ENCODE measurements around the gene HLA-DPB1. TPM values are rescaled to one million over a fixed set of nuclear protein-coding genes. Genes with fewer than 3 reads are reported as not detected.

Gene HLA-DPB1
- total and polyA plus RNA-seq, 2 donors (not counting 1 experiment from before 2014, with no cell fraction given), result 1.3 to 11.5 TPM

DNA sequence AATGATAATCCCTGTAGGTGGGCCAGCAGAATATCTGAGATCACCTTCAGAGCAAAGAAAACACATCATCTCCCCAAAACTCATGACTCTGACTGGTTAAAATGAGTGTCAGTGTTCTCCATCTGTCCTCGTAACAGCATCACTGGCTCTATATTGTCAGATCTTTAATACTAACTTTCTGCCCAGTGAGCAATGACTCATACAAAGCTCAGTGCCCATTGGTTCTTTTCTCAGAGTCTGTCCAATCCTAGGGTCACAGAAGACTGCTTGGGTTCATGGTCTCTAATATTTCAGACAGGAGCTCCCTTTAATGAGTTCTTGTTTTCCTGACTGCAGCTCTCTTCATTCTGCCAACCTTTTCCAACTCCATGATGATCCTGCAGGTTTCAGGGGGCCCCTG lies 36.4 kb downstream of the HLA-DPB1 start:
- Histone ChIP-seq H3K9me3 (ENCODE audit: control insufficient read depth, insufficient read depth, low read depth, low read length) (no peaks in the 10 kb centered on the region), H3K4me2 (ENCODE audit: extremely low read depth, insufficient read depth, low read length) (no peak overlapping the region), H3K36me3 (ENCODE audit: control insufficient read depth, insufficient read depth, low read length) (no peaks in the 10 kb centered on the region), H3K9ac (ENCODE audit: insufficient read depth, low read length) (no peak overlapping the region), H2AFZ (ENCODE audit: low read length) (no peak overlapping the region), H3K27ac (ENCODE audit: insufficient read depth, low read length) (no peak overlapping the region), H3K79me2 (ENCODE audit: control insufficient read depth, insufficient read depth, low read length) (no peaks in the 10 kb centered on the region), H3K4me3 (replicated peaks in 1 of 4; ENCODE audit: control extremely low read depth in 1 of 4, insufficient read depth in 1 of 4, low read depth in 3 of 4, low read length in 4 of 4) (no peak overlapping the region), H3K27me3 (ENCODE audit: control insufficient read depth, insufficient read depth, low read length) (peaks cover 29% of the 10 kb centered on the region), H4K20me1 (ENCODE audit: control insufficient read depth, extremely low read depth, insufficient read depth, low read length) (no peaks in the 10 kb centered on the region), H3K4me1 (ENCODE audit: control insufficient read depth, extremely low read depth, insufficient read depth, low read length) (no peaks in the 10 kb centered on the region)
- DNase-seq (ENCODE audit: low read depth in 2 of 2), result peak; percentile 48 to 55
- TF ChIP-seq EZH2 (IDR thresholded peaks at IDR 0.05; ENCODE audit: low read length, missing control alignments), result no peak
- TF ChIP-seq, protein P1, sequence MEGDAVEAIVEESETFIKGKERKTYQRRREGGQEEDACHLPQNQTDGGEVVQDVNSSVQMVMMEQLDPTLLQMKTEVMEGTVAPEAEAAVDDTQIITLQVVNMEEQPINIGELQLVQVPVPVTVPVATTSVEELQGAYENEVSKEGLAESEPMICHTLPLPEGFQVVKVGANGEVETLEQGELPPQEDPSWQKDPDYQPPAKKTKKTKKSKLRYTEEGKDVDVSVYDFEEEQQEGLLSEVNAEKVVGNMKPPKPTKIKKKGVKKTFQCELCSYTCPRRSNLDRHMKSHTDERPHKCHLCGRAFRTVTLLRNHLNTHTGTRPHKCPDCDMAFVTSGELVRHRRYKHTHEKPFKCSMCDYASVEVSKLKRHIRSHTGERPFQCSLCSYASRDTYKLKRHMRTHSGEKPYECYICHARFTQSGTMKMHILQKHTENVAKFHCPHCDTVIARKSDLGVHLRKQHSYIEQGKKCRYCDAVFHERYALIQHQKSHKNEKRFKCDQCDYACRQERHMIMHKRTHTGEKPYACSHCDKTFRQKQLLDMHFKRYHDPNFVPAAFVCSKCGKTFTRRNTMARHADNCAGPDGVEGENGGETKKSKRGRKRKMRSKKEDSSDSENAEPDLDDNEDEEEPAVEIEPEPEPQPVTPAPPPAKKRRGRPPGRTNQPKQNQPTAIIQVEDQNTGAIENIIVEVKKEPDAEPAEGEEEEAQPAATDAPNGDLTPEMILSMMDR (conservative IDR thresholded peaks at IDR 0.05 in 1 of 2, IDR thresholded peaks at IDR 0.05 in 1 of 2; ENCODE audit: low read depth in 1 of 2, low read length in 2 of 2), result no peak

DNA sequence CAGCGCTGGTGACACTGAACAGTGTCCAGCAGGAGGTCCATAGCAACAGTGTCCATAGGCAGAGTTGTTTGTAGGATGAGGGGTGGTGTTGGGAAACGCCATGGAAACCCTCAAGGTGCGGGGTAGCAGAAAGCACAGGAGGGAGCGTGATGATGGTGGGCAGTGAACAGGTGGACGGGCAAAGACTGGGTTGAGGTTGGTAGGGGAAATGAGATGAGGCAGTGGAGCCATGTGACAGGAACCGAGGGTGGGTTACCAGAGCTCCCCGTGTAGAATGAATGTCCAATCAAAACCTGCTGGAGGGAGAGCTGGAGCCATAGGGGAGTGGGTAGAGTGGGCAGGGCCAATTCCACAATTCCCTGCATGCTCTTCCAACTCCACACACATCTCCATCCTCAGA lies 38.0 kb downstream of the HLA-DPB1 start:
- DNase-seq (ENCODE audit: low read depth in 2 of 2), result no peak
- no peak overlapping the region for H3K4me2 ChIP-seq (ENCODE audit: extremely low read depth, insufficient read depth, low read length)
- no peaks in the 10 kb centered on the region for H3K79me2 ChIP-seq (ENCODE audit: control insufficient read depth, insufficient read depth, low read length)
- TF ChIP-seq, protein P1 (conservative IDR thresholded peaks at IDR 0.05 in 1 of 2, IDR thresholded peaks at IDR 0.05 in 1 of 2; ENCODE audit: low read depth in 1 of 2, low read length in 2 of 2), result no peak
- no peak for TF ChIP-seq EZH2 (IDR thresholded peaks at IDR 0.05; ENCODE audit: low read length, missing control alignments)
- no peaks in the 10 kb centered on the region for H3K36me3 ChIP-seq (ENCODE audit: control insufficient read depth, insufficient read depth, low read length)
- H3K4me1 ChIP-seq (ENCODE audit: control insufficient read depth, extremely low read depth, insufficient read depth, low read length), result no peaks in the 10 kb centered on the region
- H4K20me1 ChIP-seq (ENCODE audit: control insufficient read depth, extremely low read depth, insufficient read depth, low read length), result no peaks in the 10 kb centered on the region
- no peak overlapping the region for H3K9ac ChIP-seq (ENCODE audit: insufficient read depth, low read length)
- no peaks in the 10 kb centered on the region for H3K9me3 ChIP-seq (ENCODE audit: control insufficient read depth, insufficient read depth, low read depth, low read length)
- H3K4me3 ChIP-seq (replicated peaks in 1 of 4; ENCODE audit: control extremely low read depth in 1 of 4, insufficient read depth in 1 of 4, low read depth in 3 of 4, low read length in 4 of 4), result no peak overlapping the region
- H3K27me3 ChIP-seq (ENCODE audit: control insufficient read depth, insufficient read depth, low read length), result peaks cover 28% of the 10 kb centered on the region
- no peak overlapping the region for H2AFZ ChIP-seq (ENCODE audit: low read length)
- H3K27ac ChIP-seq (ENCODE audit: insufficient read depth, low read length), result no peak overlapping the region

DNA sequence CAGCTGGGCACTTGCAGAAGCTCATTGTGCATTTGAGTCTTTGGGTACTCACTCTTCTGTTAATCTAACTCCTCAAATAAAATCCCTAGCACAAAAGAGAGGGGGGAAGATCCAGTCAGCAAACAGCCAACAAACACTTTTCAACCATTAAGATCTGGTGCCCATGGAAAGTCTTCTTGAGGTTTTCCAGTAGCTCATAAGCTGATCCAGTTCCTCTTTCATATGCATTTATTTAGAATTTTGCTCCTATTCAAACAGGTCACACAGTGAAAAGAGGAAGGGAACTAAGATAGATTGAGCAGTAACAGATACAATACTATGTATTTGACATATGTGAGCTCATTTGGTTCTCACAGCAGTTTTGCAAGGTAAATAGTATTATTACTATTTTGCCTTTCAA lies 38.6 kb downstream of the HLA-DPB1 start:
- Histone ChIP-seq H3K4me1 (ENCODE audit: control insufficient read depth, extremely low read depth, insufficient read depth, low read length) (no peaks in the 10 kb centered on the region), H3K9me3 (ENCODE audit: control insufficient read depth, insufficient read depth, low read depth, low read length) (no peaks in the 10 kb centered on the region), H3K4me2 (ENCODE audit: extremely low read depth, insufficient read depth, low read length) (no peak overlapping the region), H3K27me3 (ENCODE audit: control insufficient read depth, insufficient read depth, low read length) (peaks cover 28% of the 10 kb centered on the region), H3K9ac (ENCODE audit: insufficient read depth, low read length) (no peak overlapping the region), H2AFZ (ENCODE audit: low read length) (no peak overlapping the region), H3K4me3 (replicated peaks in 1 of 4; ENCODE audit: control extremely low read depth in 1 of 4, insufficient read depth in 1 of 4, low read depth in 3 of 4, low read length in 4 of 4) (no peak overlapping the region), H4K20me1 (ENCODE audit: control insufficient read depth, extremely low read depth, insufficient read depth, low read length) (no peaks in the 10 kb centered on the region), H3K27ac (ENCODE audit: insufficient read depth, low read length) (no peak overlapping the region), H3K79me2 (ENCODE audit: control insufficient read depth, insufficient read depth, low read length) (no peaks in the 10 kb centered on the region), H3K36me3 (ENCODE audit: control insufficient read depth, insufficient read depth, low read length) (no peaks in the 10 kb centered on the region)
- TF ChIP-seq, protein P1 (conservative IDR thresholded peaks at IDR 0.05 in 1 of 2, IDR thresholded peaks at IDR 0.05 in 1 of 2; ENCODE audit: low read depth in 1 of 2, low read length in 2 of 2), result no peak
- no peak for DNase-seq (ENCODE audit: low read depth in 2 of 2)
